Measurements from ENCODE around the gene BEGAIN. TPM values are rescaled to one million over a fixed set of nuclear protein-coding genes. Genes with fewer than 3 reads are reported as not detected.

BEGAIN gene
- total RNA-seq, 3 donors from 2014 or later (not counting 1 experiment from before 2014, with no cell fraction given), result 0.11 to 1.3 TPM; not detected in 1

GRCh38 chr14:100592972-100593371, 5.8 kb upstream of the BEGAIN start:
- no peaks in the 10 kb centered on the region for H3K9me3 ChIP-seq (ENCODE audit: control insufficient read depth, insufficient read depth, low read length)
- Mint-ChIP-seq H3K27me3 (ENCODE audit: low read depth in 2 of 2) (peaks cover 24 to 41% of the 10 kb centered on the region in 2 donors), H3K4me3 (no peak overlapping the region), H3K27ac (no peak overlapping the region), H3K4me1 (no peaks in the 10 kb centered on the region), H3K36me3 (no peaks in the 10 kb centered on the region), H3K9me3 (no peaks in the 10 kb centered on the region)
- DNase-seq (no peak), ATAC-seq (no peak)
- intact Hi-C loops (cut with micrococcal nuclease), result no loop called here
- H3K36me3 ChIP-seq (ENCODE audit: control insufficient read depth, insufficient read depth, low read length), result no peaks in the 10 kb centered on the region
- H3K27ac ChIP-seq (ENCODE audit: low read length), result no peak overlapping the region
- H3K27me3 ChIP-seq (ENCODE audit: control insufficient read depth, insufficient read depth, low read length), result peaks cover 2% of the 10 kb centered on the region
- 83% methylated on average over 4 of the region's 4 CpGs for WGBS (ENCODE audit: insufficient coverage)
- H3K4me1 ChIP-seq (ENCODE audit: control insufficient read depth, insufficient read depth, low read length), result no peaks in the 10 kb centered on the region
- TF ChIP-seq CTCF (IDR thresholded peaks at IDR 0.05), result no peak
- H3K4me3 ChIP-seq (ENCODE audit: low read length), result no peak overlapping the region

GRCh38 chr14:100592461-100592891, 5.3 kb upstream of the BEGAIN start:
- H3K4me1 ChIP-seq (ENCODE audit: control insufficient read depth, insufficient read depth, low read length), result no peaks in the 10 kb centered on the region
- no peaks in the 10 kb centered on the region for H3K36me3 ChIP-seq (ENCODE audit: control insufficient read depth, insufficient read depth, low read length)
- peaks cover 5% of the 10 kb centered on the region for H3K27me3 ChIP-seq (ENCODE audit: control insufficient read depth, insufficient read depth, low read length)
- no peak for ATAC-seq
- no peak overlapping the region for H3K4me3 Mint-ChIP-seq
- H3K9me3 Mint-ChIP-seq, result no peaks in the 10 kb centered on the region
- 90% methylated on average over 10 of the region's 10 CpGs for WGBS (ENCODE audit: insufficient coverage)
- no peak for DNase-seq
- no peaks in the 10 kb centered on the region for H3K4me1 Mint-ChIP-seq
- no peaks in the 10 kb centered on the region for H3K36me3 Mint-ChIP-seq
- H3K4me3 ChIP-seq (ENCODE audit: low read length), result no peak overlapping the region
- H3K27ac ChIP-seq (ENCODE audit: low read length), result no peak overlapping the region
- H3K27me3 Mint-ChIP-seq (ENCODE audit: low read depth in 2 of 2), result peaks cover 29 to 39% of the 10 kb centered on the region in 2 donors
- intact Hi-C loops (cut with micrococcal nuclease), result no loop called here
- no peak for TF ChIP-seq CTCF (IDR thresholded peaks at IDR 0.05)
- no peak overlapping the region for H3K27ac Mint-ChIP-seq
- no peaks in the 10 kb centered on the region for H3K9me3 ChIP-seq (ENCODE audit: control insufficient read depth, insufficient read depth, low read length)

GRCh38 chr14:100591453-100592371, 4.5 kb upstream of the BEGAIN start:
- no peak overlapping the region for H3K27ac ChIP-seq (ENCODE audit: low read length)
- no peak for TF ChIP-seq CTCF (IDR thresholded peaks at IDR 0.05)
- no peaks in the 10 kb centered on the region for H3K9me3 ChIP-seq (ENCODE audit: control insufficient read depth, insufficient read depth, low read length)
- intact Hi-C loops (cut with micrococcal nuclease), result no loop called here
- no peak for DNase-seq
- Mint-ChIP-seq H3K9me3 (no peaks in the 10 kb centered on the region), H3K36me3 (no peaks in the 10 kb centered on the region), H3K4me3 (no peak overlapping the region), H3K27ac (no peak overlapping the region), H3K4me1 (no peaks in the 10 kb centered on the region), H3K27me3 (ENCODE audit: low read depth in 2 of 2) (peaks cover 30 to 36% of the 10 kb centered on the region in 2 donors)
- no peak for ATAC-seq
- whole genome bisulfite sequencing (ENCODE audit: insufficient coverage), result 87% methylated on average over 16 of the region's 16 CpGs
- H3K4me1 ChIP-seq (ENCODE audit: control insufficient read depth, insufficient read depth, low read length), result no peaks in the 10 kb centered on the region
- no peak overlapping the region for H3K4me3 ChIP-seq (ENCODE audit: low read length)
- peaks cover 5% of the 10 kb centered on the region for H3K27me3 ChIP-seq (ENCODE audit: control insufficient read depth, insufficient read depth, low read length)
- no peaks in the 10 kb centered on the region for H3K36me3 ChIP-seq (ENCODE audit: control insufficient read depth, insufficient read depth, low read length)

Data from natural killer cell (primary cell).